OCI-LY1 (cell line): ENCODE measurements around the gene RHBDL3.

Source experiments
- H2AFZ ChIP-seq: fragments of 200-600 bp; sonication (generic), shearing (Covaris generic); 2 replicates; pipeline ENCODE4 v1.6.0; 2014; ENCODE audit warnings: antibody characterized with exemption, mild to moderate bottlenecking, low read length
- H3F3A ChIP-seq: fragments of 200-600 bp; sonication (generic), shearing (Covaris generic); 2 replicates; pipeline ENCODE4 v1.6.0; 2014; ENCODE audit warnings: mild to moderate bottlenecking, antibody characterized with exemption, low read length, moderate library complexity; ENCODE audit not compliant: insufficient read depth
- H3K27ac ChIP-seq: fragments of 200-600 bp; sonication (generic); 2 replicates; pipeline ENCODE4 v1.5.1; 2014; ENCODE audit warnings: low read length, mixed run types, mild to moderate bottlenecking, low read depth; ENCODE audit not compliant: poor library complexity, severe bottlenecking
- H3K27me3 ChIP-seq: fragments of 200-600 bp; sonication (generic); 2 replicates; pipeline ENCODE4 v1.6.0; 2014; ENCODE audit warnings: antibody characterized with exemption, mild to moderate bottlenecking, low read length, moderate library complexity; ENCODE audit not compliant: insufficient read depth
- H3K36me3 ChIP-seq: fragments of 200-600 bp; sonication (generic); 2 replicates; pipeline ENCODE4 v1.6.1; 2014; ENCODE audit warnings: mild to moderate bottlenecking, antibody characterized with exemption, low read length, moderate library complexity, mixed read lengths; ENCODE audit not compliant: insufficient read depth
- H3K4me1 ChIP-seq: fragments of 200-600 bp; sonication (generic); 2 replicates; pipeline ENCODE4 v1.5.1; 2014; ENCODE audit warnings: mild to moderate bottlenecking, low read length, moderate library complexity; ENCODE audit not compliant: insufficient read depth, severe bottlenecking
- H3K4me2 ChIP-seq: fragments of 200-600 bp; sonication (generic), shearing (Covaris generic); 2 replicates; pipeline ENCODE4 v1.6.1; 2014; ENCODE audit warnings: low read length
- H3K4me3 ChIP-seq: fragments of 200-600 bp; sonication (generic); 2 replicates; pipeline ENCODE4 v1.5.1; 2014; ENCODE audit warnings: low read length, low read depth, mild to moderate bottlenecking, mixed read lengths; ENCODE audit not compliant: poor library complexity, severe bottlenecking
- H3K79me2 ChIP-seq: fragments of 200-600 bp; shearing (Covaris generic); 2 replicates; pipeline ENCODE4 v1.6.1; 2016; ENCODE audit warnings: mixed run types, low read length, mixed read lengths; ENCODE audit not compliant: insufficient read depth
- H3K9ac ChIP-seq: fragments of 200-600 bp; sonication (generic), shearing (Covaris generic); 2 replicates; pipeline ENCODE4 v1.6.1; 2014; ENCODE audit warnings: mild to moderate bottlenecking, low read length, mixed read lengths
- H3K9me2 ChIP-seq: fragments of 200-600 bp; sonication (generic), shearing (Covaris generic); 2 replicates; pipeline ENCODE4 v1.6.1; 2014; ENCODE audit warnings: low read depth, mild to moderate bottlenecking, low read length, mixed read lengths
- H3K9me3 ChIP-seq: fragments of 200-600 bp; shearing (Covaris generic); 2 replicates; pipeline ENCODE4 v1.6.1; 2014; ENCODE audit warnings: low read length, mixed read lengths
- H4K20me1 ChIP-seq: fragments of 200-600 bp; sonication (generic), shearing (Covaris generic); 2 replicates; pipeline ENCODE4 v1.6.0; 2016; ENCODE audit warnings: mild to moderate bottlenecking, low read length; ENCODE audit not compliant: insufficient read depth
- CTCF ChIP-seq: fragments of 200-600 bp; sonication (generic), shearing (Covaris generic); IDR thresholded peaks from 2 replicates; pipeline ENCODE4 v1.5.1; 2017; ENCODE audit warnings: mild to moderate bottlenecking, antibody characterized with exemption, low read length, moderate library complexity, mixed read lengths
- EZH2 ChIP-seq: fragments of 200-600 bp; sonication (generic), shearing (Covaris generic); IDR thresholded peaks from 2 replicates; pipeline ENCODE4 v1.8.0; 2017; ENCODE audit warnings: borderline replicate concordance, mixed run types, mild to moderate bottlenecking, antibody characterized with exemption, low read length, moderate library complexity, mixed read lengths

The RHBDL3 gene

GRCh38 chr17:32345951-32346600 lies 80.4 kb downstream of the RHBDL3 start:
- Histone ChIP-seq H3K27ac (no peak overlapping the region), H2AFZ (no peak overlapping the region)

GRCh38 chr17:32348483-32348800 lies 82.8 kb downstream of the RHBDL3 start:
- Histone ChIP-seq H3K4me2 (no peak overlapping the region), H3K9me3 (no peaks in the 10 kb centered on the region), H2AFZ (no peak overlapping the region), H3K36me3 (peaks cover 25% of the 10 kb centered on the region), H4K20me1 (peaks cover 5% of the 10 kb centered on the region; the same call in 1 of the 2 replicates), H3K79me2 (peaks cover 35% of the 10 kb centered on the region), H3K27me3 (no peaks in the 10 kb centered on the region), H3K27ac (no peak overlapping the region), H3F3A (no peaks in the 10 kb centered on the region), H3K9me2 (no peaks in the 10 kb centered on the region), H3K9ac (no peak overlapping the region), H3K4me3 (no peak overlapping the region), H3K4me1 (peaks cover 31% of the 10 kb centered on the region)
- TF ChIP-seq EZH2 (no peak), CTCF (no peak)

More at GRCh38 chr17:32345951-32346600, 80.4 kb downstream of the RHBDL3 start:
- H3F3A ChIP-seq = no peaks in the 10 kb centered on the region
- TF ChIP-seq EZH2 = no peak
- TF ChIP-seq CTCF = no peak
- no peak overlapping the region for H3K9ac ChIP-seq
- no peak overlapping the region for H3K4me2 ChIP-seq
- H3K4me3 ChIP-seq = no peak overlapping the region
- no peaks in the 10 kb centered on the region for H3K9me3 ChIP-seq
- H3K36me3 ChIP-seq = peaks cover 1% of the 10 kb centered on the region; the same call in 1 of the 2 replicates
- no peaks in the 10 kb centered on the region for H3K9me2 ChIP-seq
- no peaks in the 10 kb centered on the region for H3K27me3 ChIP-seq
- H3K4me1 ChIP-seq = peaks cover 23% of the 10 kb centered on the region
- H3K79me2 ChIP-seq = peaks cover 11% of the 10 kb centered on the region
- no peaks in the 10 kb centered on the region for H4K20me1 ChIP-seq

GRCh38 chr17:32349503-32349853 lies 83.8 kb downstream of the RHBDL3 start:
- peaks cover 44% of the 10 kb centered on the region for H3K79me2 ChIP-seq
- H3K4me3 ChIP-seq = peak overlapping the region; percentile 96
- H3K9me3 ChIP-seq = no peaks in the 10 kb centered on the region
- H3K9me2 ChIP-seq = no peaks in the 10 kb centered on the region
- H3K36me3 ChIP-seq = peaks cover 34% of the 10 kb centered on the region
- no peaks in the 10 kb centered on the region for H3F3A ChIP-seq
- H3K9ac ChIP-seq = peak overlapping the region; percentile 98
- peaks cover 31% of the 10 kb centered on the region for H3K4me1 ChIP-seq
- H2AFZ ChIP-seq = no peak overlapping the region
- no peak for TF ChIP-seq EZH2
- no peak for TF ChIP-seq CTCF
- H3K4me2 ChIP-seq = peak overlapping the region; percentile 86
- peaks cover 5% of the 10 kb centered on the region; the same call in 1 of the 2 replicates for H4K20me1 ChIP-seq
- no peaks in the 10 kb centered on the region for H3K27me3 ChIP-seq
- H3K27ac ChIP-seq = peak overlapping the region; percentile 87
